ENCODE results near the gene NRBF2. TPM values are rescaled to one million over a fixed set of nuclear protein-coding genes. Genes with fewer than 3 reads are reported as not detected.

The NRBF2 gene
- total and polyA plus RNA-seq, 2 experiments from 2014 or later, result 22.9 to 38.3 TPM

GRCh38 chr10:63106111-63106755 lies 26.9 kb upstream of the NRBF2 start:
- Mint-ChIP-seq H3K27me3 (ENCODE audit: insufficient read depth, low read depth, poor library complexity) (peaks cover 5% of the 10 kb centered on the region), H3K4me1 (peaks cover 18% of the 10 kb centered on the region), H3K9me3 (no peaks in the 10 kb centered on the region; the same call in 1 of the 3 replicates), H3K4me3 (no peak overlapping the region), H3K27ac (peak overlapping the region; percentile 16), H3K36me3 (ENCODE audit: low read depth) (no peaks in the 10 kb centered on the region)
- peak; percentile 55 for ATAC-seq
- Histone ChIP-seq H3K4me2 (0 out of 2 replicates have a peak overlapping the region, but pooled peaks have one; percentile 45), H4K20me1 (replicated peaks; ENCODE audit: insufficient read depth) (no peaks in the 10 kb centered on the region), H3K4me1 (ENCODE audit: insufficient read depth) (peaks cover 11% of the 10 kb centered on the region), H3K36me3 (ENCODE audit: insufficient read depth) (no peaks in the 10 kb centered on the region), H3K9me2 (ENCODE audit: insufficient read depth) (no peaks in the 10 kb centered on the region), H3K27me3 (ENCODE audit: insufficient read depth) (no peaks in the 10 kb centered on the region), H3K79me2 (replicated peaks; ENCODE audit: insufficient read depth) (no peaks in the 10 kb centered on the region), H3K27ac (ENCODE audit: low read depth) (no peak overlapping the region), H3F3A (replicated peaks; ENCODE audit: low read depth) (no peaks in the 10 kb centered on the region), H3K4me3 (no peak overlapping the region), H2AFZ (peak overlapping the region; percentile 86)
- TF ChIP-seq ZNF462 (CRISPR knock-in tag; IDR thresholded peaks at IDR 0.05) (no peak), NANOG (IDR thresholded peaks at IDR 0.05; ENCODE audit: borderline replicate concordance) (no peak), ETS1 (IDR thresholded peaks at IDR 0.05) (no peak), STAT1 (IDR thresholded peaks at IDR 0.05; ENCODE audit: unreplicated experiment) (no peak), JUNB (IDR thresholded peaks at IDR 0.05; ENCODE audit: unreplicated experiment) (no peak), ZNF114 (CRISPR knock-in tag; IDR thresholded peaks at IDR 0.05) (no peak), CTCF (conservative IDR thresholded peaks at IDR 0.05; ENCODE audit: low read depth in 2 of 2) (no peak), EZH2phosphoT487 (IDR thresholded peaks at IDR 0.05; ENCODE audit: unreplicated experiment) (no peak), EZH2 (IDR thresholded peaks at IDR 0.05; ENCODE audit: low read depth, unreplicated experiment) (no peak), ZNF331 (CRISPR knock-in tag; IDR thresholded peaks at IDR 0.05; ENCODE audit: low read depth) (no peak), POLR2AphosphoS5 (IDR thresholded peaks at IDR 0.05; ENCODE audit: low read depth) (no peak), CREB1 (CRISPR knock-in tag; IDR thresholded peaks at IDR 0.05; ENCODE audit: low read depth) (no peak), REST (IDR thresholded peaks at IDR 0.05; ENCODE audit: unreplicated experiment) (no peak)
- peak; percentile 25 for DNase-seq (ENCODE audit: low spot score)
